Stimulated activated naive B cell treated with anti-CD40 and anti-IgM and Interleukin-4, amounts not matched to agents 10 μg/mL and 1 μg/mL and 100 μg/mL, for 72 hours (primary cell): ENCODE results near the gene ZCCHC7.
A peak's percentile ranks its signal among the peaks of the same experiment; 100 is the strongest.
"Not testable (repeated sequence)": the region's sequence is repeated elsewhere in the genome, so short reads cannot be mapped to it uniquely, and the experiment has no call there.

Source experiments
- ATAC-seq, 2 donors: fragments of 150-1000 bp; cut with Tn5 transposase; replicated peaks; 2 replicates each; pipeline ENCODE4 v1.10.0; 2021; ENCODE audit warnings: moderate library complexity in 1 of 2
- DNase-seq: peaks from one replicate; pipeline ENCODE4 v3.0.0; 2021
- H3K27ac Mint-ChIP-seq: one replicate; pipeline ENCODE4 v1.8.0; 2022; ENCODE audit warnings: mild to moderate bottlenecking, mixed read lengths
- H3K27me3 Mint-ChIP-seq, 2 donors: one replicate each; pipeline ENCODE4 v1.8.0; 2022; ENCODE audit warnings: mixed read lengths in 2 of 2
- H3K36me3 Mint-ChIP-seq, 2 donors: one replicate each; pipeline ENCODE4 v1.8.0; 2022; ENCODE audit warnings: mixed read lengths in 2 of 2, mild to moderate bottlenecking in 1 of 2
- H3K4me1 Mint-ChIP-seq, 2 donors: one replicate each; pipeline ENCODE4 v1.8.0; 2022; ENCODE audit warnings: mixed read lengths in 2 of 2, mild to moderate bottlenecking in 1 of 2
- H3K4me3 Mint-ChIP-seq, 2 donors: one replicate each; pipeline ENCODE4 v1.8.0; 2022; ENCODE audit warnings: mild to moderate bottlenecking in 2 of 2, mixed read lengths in 2 of 2, moderate library complexity in 1 of 2
- H3K9me3 Mint-ChIP-seq, 2 donors: one replicate each; pipeline ENCODE4 v1.8.0; 2022; ENCODE audit warnings: mixed read lengths in 2 of 2, mild to moderate bottlenecking in 1 of 2

ZCCHC7 gene

DNA sequence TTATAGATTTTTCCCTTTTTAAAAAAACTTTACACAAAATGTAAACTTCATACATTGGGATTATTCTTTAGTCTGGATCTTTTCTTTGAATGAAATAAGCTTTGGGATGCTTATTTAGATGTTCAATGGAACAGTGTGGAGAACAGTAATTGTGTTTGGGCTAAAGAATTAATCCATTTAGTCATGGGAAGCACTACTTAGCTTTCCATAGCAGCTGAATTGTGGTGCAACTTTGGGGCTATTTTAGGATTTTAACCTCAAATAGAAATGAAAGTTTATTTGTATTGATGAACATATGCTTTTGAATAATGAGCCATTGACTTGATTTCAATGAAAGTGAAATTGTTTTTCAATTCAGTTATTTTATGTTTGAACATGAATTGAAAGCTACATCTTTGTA lies 72.4 kb downstream of the ZCCHC7 start:
- Mint-ChIP-seq H3K4me1 (peaks cover 41 to 73% of the 10 kb centered on the region in 2 donors), H3K4me3 (peak overlapping the region; percentile 39 to 44), H3K27ac (peak overlapping the region; percentile 62), H3K36me3 (peaks cover 38 to 58% of the 10 kb centered on the region in 2 donors), H3K27me3 (no peaks in the 10 kb centered on the region), H3K9me3 (peaks cover 0 to 5% of the 10 kb centered on the region in 2 donors)
- ATAC-seq: no peak
- no peak for DNase-seq

DNA sequence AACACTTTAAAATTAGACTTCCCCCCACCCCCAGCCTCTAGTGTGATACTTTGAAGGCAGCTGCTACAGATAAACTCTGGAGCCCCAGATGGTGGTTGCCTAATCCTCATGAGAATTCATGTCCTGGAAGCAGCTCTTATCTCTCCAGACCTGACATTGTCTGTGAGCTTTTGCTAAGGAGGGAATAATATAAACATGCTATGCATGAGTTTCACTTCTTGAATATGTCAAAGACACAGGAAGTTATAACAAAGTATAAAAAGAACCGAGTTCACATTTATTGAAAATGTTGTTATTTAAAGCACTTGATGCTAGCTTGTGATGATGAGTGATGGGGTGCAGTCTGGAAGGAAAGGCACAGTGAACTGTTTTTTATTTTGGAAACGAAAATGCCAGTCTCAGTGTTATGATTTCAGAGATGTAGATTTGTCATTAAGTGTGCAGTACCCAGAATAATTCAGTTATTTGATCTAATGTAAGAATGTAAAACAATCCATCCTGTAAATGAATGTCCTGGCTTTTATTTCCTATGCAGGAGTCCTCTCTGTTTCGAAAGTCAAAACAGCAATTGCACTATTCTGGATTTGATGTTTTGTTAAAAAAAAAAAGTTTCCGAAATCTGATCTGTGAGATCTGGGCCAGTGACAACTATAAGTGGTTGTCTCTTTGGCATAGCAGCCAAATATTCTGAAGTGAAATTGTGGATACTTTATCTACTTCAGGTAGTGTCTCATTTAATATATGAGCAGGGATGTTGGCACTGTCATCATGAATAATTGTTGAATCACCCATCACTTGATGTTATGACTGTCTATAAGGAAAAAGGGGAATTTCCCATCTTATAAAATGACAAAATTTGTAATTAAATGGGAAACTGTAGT lies 77.0 kb downstream of the ZCCHC7 start:
- Mint-ChIP-seq H3K27me3 (no peaks in the 10 kb centered on the region), H3K27ac (peak overlapping the region; percentile 86), H3K36me3 (peaks cover 45 to 60% of the 10 kb centered on the region in 2 donors), H3K9me3 (peaks cover 7 to 13% of the 10 kb centered on the region in 2 donors), H3K4me1 (peaks cover 56 to 84% of the 10 kb centered on the region in 2 donors), H3K4me3 (peak overlapping the region; percentile 61 to 68)
- ATAC-seq (peak; percentile 87 to 88), DNase-seq (peak; percentile 46)

DNA sequence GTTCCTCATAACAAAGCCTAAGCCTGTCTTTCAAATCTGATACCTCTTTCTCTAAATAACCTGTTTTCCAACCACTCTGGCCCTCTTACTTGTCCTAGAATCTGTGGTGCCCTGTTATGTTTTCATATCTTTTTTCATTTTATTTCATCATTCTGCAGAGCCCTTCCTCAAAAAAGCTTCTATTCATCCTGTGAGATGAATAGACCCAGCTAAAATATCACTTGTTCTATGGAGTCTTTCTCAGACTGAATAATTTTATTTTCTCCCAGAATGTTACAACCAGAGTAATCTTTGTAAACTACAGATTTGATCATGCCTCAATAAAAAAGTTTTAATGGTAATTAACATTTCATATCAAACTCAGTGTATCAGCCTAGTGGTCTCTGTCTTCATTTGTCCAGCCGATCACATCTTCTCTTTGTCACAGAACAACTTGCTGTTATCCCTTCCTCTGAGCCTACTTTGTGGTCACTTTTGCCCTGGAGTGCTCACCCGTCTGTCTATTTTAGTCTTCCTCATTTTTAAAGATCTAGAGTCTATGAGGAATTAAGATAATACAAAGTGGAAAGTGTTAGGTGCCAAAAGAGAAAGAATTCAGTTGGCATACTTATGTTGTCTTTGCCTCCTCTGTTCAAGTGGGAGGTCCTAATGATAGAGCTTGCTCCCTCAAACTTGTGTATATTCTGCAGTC lies 77.8 kb downstream of the ZCCHC7 start:
- Mint-ChIP-seq H3K36me3 (peaks cover 44 to 59% of the 10 kb centered on the region in 2 donors), H3K9me3 (peaks cover 7 to 14% of the 10 kb centered on the region in 2 donors), H3K4me3 (peak overlapping the region; percentile 41 to 45), H3K27ac (peak overlapping the region; percentile 86), H3K4me1 (peaks cover 52 to 78% of the 10 kb centered on the region in 2 donors), H3K27me3 (no peaks in the 10 kb centered on the region)
- no peak for DNase-seq
- peak in 1 of 2 donors; percentile 2 for ATAC-seq

DNA sequence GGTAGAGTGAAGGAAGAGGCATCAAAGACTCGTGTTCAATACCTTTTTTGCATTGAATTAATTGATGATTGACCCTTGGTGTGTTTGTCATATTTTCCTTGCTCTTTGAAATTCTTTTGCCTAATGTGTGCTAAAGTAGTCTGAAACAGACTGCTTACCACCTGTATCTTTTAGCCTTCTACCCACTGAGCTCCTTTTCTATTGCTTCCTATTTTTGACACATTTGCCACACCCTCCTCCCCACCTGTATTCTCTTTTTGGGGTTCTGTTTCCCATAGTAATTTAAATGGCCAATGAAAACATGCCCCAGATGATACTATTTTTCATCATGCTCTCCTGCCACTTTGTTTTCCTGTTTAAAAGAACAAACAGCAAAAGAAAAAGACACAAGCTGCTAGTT lies 78.5 kb downstream of the ZCCHC7 start:
- H3K4me1 Mint-ChIP-seq: peaks cover 53 to 80% of the 10 kb centered on the region in 2 donors
- no peak for ATAC-seq
- H3K27me3 Mint-ChIP-seq: no peaks in the 10 kb centered on the region
- H3K4me3 Mint-ChIP-seq: peak overlapping the region; percentile 41 to 45
- no peak for DNase-seq
- H3K36me3 Mint-ChIP-seq: peaks cover 48 to 62% of the 10 kb centered on the region in 2 donors
- H3K9me3 Mint-ChIP-seq: peaks cover 11 to 18% of the 10 kb centered on the region in 2 donors
- peak overlapping the region; percentile 86 for H3K27ac Mint-ChIP-seq

DNA sequence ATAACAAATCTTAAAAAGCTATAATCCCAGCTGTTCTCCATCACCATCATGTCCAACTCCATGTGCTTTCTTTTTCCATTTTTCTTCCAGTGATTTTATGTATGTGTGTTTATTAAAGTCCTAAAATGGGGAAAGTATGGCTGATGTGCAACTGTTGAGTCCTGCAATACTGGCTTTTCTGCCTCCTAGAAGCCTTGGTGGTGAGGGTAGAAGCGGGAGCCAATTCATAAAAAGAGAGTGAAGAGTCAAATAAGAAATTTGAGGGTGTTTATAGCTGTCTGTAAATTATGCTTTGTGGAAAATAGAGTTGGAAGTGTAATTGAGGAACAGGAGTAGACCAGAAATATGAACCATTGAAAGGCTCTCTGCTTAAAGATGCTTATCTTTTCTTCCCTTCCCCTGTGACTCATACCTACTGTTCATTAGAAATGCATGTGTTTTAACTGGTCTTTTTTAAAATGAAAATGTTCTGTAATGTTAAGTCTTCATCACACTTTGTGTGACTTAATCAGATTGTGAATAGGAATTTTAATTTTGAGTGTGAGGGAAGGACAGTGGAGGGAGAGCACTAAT lies 80.1 kb downstream of the ZCCHC7 start:
- Mint-ChIP-seq H3K27me3 (no peaks in the 10 kb centered on the region), H3K4me1 (peaks cover 49 to 80% of the 10 kb centered on the region in 2 donors), H3K36me3 (peaks cover 50 to 62% of the 10 kb centered on the region in 2 donors), H3K27ac (peak overlapping the region; percentile 95), H3K4me3 (peak overlapping the region; percentile 18 to 45), H3K9me3 (peaks cover 12 to 17% of the 10 kb centered on the region in 2 donors)
- ATAC-seq: peak in 1 of 2 donors; percentile 24
- no peak for DNase-seq

DNA sequence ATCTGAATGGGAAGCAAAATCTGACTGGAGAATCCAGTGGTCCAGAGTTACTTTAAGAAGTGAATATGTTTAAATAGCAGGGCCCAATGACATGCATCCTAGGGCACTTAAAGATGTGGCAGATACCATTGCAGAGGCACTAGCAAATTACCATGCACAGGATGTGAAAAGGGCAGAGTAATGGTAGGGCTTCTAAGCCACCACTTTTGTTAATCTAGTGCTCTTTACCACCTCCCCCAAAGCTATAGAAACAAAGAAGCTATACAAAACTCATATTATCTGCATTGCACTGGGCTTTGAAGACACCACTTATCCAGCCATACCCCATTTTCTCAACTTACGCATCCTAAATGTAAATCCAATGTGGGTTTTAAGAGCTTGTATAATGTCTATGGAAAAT lies 81.2 kb downstream of the ZCCHC7 start:
- no peak overlapping the region for H3K4me3 Mint-ChIP-seq
- DNase-seq (no peak), ATAC-seq (no peak)
- peaks cover 57 to 70% of the 10 kb centered on the region in 2 donors for H3K36me3 Mint-ChIP-seq
- no peaks in the 10 kb centered on the region for H3K27me3 Mint-ChIP-seq
- peaks cover 15 to 17% of the 10 kb centered on the region in 2 donors for H3K9me3 Mint-ChIP-seq
- H3K27ac Mint-ChIP-seq: peak overlapping the region; percentile 3
- H3K4me1 Mint-ChIP-seq: peaks cover 49 to 78% of the 10 kb centered on the region in 2 donors

DNA sequence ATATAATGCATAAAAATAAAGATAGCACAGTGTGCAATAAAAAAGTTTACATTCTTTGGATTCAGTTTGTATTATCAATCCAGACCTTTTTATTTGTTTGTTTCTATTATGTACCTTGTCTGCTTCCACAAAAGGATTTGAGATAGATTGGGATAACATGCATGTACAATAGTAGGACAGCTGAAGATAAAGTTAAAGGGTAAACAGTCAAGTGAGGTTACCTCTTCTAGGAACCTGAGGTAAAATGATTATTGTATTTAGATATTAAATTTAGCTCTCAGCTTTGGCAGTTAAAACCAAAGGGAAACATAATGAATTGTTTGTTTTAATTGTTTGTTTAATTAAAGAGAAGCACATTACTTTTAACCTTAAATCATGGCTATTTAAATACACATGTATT lies 81.7 kb downstream of the ZCCHC7 start:
- H3K9me3 Mint-ChIP-seq: peaks cover 17 to 18% of the 10 kb centered on the region in 2 donors
- no peak for DNase-seq
- H3K27me3 Mint-ChIP-seq: no peaks in the 10 kb centered on the region
- ATAC-seq: no peak
- peaks cover 52 to 81% of the 10 kb centered on the region in 2 donors for H3K4me1 Mint-ChIP-seq
- peak overlapping the region; percentile 3 for H3K27ac Mint-ChIP-seq
- H3K36me3 Mint-ChIP-seq: peaks cover 62 to 75% of the 10 kb centered on the region in 2 donors
- no peak overlapping the region for H3K4me3 Mint-ChIP-seq

DNA sequence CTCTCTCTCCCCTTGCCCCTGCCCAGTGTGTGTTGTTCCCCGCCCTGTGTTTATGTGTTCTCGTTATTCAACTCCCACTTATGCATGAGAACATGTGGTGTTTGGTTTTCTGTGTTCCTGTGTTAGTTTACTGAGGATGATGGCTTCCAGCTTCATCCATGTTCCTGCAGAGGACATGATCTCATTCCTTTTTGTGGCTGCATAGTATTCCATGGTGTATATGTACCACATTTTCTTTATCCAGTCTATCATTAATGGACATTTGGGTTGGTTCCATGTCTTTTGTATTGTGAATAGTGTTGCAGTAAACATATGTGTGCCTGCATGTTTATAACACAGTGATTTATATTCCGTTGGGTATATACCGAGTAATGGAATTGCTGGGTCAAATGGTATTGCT lies 83.1 kb downstream of the ZCCHC7 start:
- peaks cover 49 to 81% of the 10 kb centered on the region in 2 donors for H3K4me1 Mint-ChIP-seq

DNA sequence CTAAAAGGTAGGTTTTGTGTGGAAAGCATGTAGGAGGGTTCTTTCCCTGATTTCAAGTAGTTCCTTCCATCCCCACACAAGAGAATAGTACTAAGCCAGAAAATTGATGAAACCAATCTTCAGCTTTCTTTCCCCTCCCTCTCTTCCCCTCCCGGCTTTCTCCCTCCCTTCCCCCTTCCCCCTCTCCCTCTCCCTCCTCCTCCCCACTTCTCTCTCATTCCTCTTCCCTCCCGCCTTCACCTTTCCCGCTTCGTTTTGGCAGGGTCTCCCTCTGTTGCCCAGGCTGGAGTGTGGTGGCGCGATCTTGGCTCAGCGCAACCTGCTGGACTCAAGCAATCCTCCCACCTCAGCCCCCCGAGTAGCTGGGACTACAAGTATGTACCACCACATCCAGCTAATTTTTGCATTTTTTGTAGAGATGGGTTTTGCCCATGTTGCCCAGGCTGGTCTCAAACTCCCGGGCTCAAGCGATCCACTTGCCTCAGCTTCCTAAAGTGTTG lies 85.8 kb downstream of the ZCCHC7 start:
- peaks cover 13 to 15% of the 10 kb centered on the region in 2 donors for H3K9me3 Mint-ChIP-seq
- H3K4me3 Mint-ChIP-seq: peak overlapping the region in 1 of 2 donors; percentile 49
- H3K27ac Mint-ChIP-seq: peak overlapping the region; percentile 84
- no peak for ATAC-seq
- DNase-seq: no peak
- peaks cover 42 to 81% of the 10 kb centered on the region in 2 donors for H3K4me1 Mint-ChIP-seq
- H3K36me3 Mint-ChIP-seq: peaks cover 66 to 76% of the 10 kb centered on the region in 2 donors
- H3K27me3 Mint-ChIP-seq: no peaks in the 10 kb centered on the region

More for the DNA sequence above, 83.1 kb downstream of the ZCCHC7 start:
- Mint-ChIP-seq H3K4me3 (peak overlapping the region in 1 of 2 donors; percentile 50), H3K27ac (peak overlapping the region; percentile 56), H3K36me3 (peaks cover 68 to 86% of the 10 kb centered on the region in 2 donors), H3K9me3 (peaks cover 20 to 21% of the 10 kb centered on the region in 2 donors)
- H3K27me3 Mint-ChIP-seq, DNase-seq, ATAC-seq: not testable (repeated sequence)

DNA sequence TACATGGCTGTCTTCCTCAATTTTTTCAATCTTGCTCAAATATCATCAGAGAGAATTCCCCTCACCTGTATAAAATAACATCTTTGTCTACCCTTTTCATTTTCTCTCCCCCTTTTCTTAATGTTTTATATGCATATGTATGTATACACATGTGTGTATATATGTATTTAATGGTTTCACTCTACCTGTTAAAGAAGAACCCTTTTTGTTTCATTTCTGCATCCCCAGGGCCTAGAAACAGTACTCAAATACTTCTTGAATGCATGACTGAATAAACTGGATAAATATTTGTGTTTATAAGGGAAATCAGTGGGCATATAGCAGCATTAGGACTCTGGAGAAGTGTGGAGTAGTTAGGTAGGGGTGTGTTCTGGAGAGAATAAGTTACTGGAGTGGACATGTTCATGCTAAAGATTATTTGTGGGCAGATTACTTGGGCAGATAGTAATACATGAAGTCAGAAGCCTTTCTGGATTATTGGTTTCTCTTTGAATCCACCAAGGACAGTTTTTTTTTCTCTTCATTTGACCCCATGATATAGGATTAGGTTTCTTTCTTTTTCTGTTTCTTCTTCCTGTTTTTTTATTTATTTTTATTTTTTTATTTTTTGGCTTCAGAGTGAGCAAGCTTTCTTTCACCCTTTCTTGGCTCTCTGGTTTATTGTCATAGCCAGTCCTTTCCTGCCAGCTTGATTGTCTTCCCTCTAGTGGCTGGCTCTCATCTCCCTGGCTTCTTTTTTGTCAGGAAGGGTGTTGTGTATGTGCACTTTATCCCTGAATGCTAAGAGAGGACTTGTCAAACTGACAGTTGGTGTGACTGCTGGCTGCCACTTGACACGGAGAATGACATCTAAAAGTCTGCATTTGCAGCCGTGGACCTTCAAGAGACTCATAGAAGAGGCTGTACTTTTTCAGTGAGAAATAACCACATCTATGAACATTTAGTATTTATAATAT lies 89.3 kb downstream of the ZCCHC7 start:
- Mint-ChIP-seq H3K36me3 (peaks cover 44 to 59% of the 10 kb centered on the region in 2 donors), H3K4me1 (peaks cover 33 to 64% of the 10 kb centered on the region in 2 donors), H3K4me3 (peak overlapping the region; percentile 44 to 73), H3K27ac (peak overlapping the region; percentile 88), H3K9me3 (peaks cover 5 to 9% of the 10 kb centered on the region in 2 donors), H3K27me3 (no peaks in the 10 kb centered on the region)
- ATAC-seq (peak; percentile 69), DNase-seq (no peak)

DNA sequence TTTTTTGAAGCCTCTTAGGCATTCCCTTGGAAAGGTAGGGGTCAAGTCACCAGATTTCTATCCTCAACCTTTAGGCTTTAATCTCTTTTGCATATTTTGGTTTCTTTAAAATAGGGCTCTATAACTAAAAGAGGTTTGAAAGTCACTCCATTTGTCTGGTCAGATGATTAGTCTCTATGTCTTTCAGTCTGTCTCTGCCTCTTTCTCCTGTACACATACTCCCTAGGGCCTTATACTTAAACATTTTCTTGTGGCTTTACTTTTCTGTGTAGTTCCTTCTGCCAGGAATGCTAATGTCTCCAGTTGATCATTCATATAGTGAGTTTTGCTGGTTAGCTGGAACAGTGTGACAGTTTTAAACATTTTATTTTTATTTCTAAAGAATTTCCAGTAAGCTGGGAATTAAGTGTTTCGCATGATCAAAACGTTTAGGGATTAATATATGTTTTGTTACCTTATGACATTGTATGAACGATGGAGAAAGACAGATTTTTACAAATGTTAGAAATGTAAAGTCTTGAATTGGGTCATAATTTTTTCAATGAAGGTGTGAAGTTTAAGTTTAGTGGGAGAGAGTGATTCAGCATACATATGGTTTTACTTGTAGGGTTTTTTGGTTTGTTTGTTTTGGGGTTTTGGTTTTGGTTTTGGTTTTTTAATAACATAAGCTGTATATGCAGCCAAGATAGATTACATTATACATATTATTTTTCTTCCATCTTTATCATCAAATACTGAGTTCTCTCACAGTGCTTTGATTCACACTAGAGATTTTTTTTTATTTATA lies 90.6 kb downstream of the ZCCHC7 start:
- peaks cover 38 to 51% of the 10 kb centered on the region in 2 donors for H3K36me3 Mint-ChIP-seq
- peak overlapping the region; percentile 2 to 47 for H3K4me3 Mint-ChIP-seq
- DNase-seq: no peak
- H3K4me1 Mint-ChIP-seq: peaks cover 33 to 60% of the 10 kb centered on the region in 2 donors
- H3K27me3 Mint-ChIP-seq: no peaks in the 10 kb centered on the region
- peak; percentile 37 to 53 for ATAC-seq
- H3K9me3 Mint-ChIP-seq: peaks cover 5 to 9% of the 10 kb centered on the region in 2 donors
- peak overlapping the region; percentile 49 for H3K27ac Mint-ChIP-seq

DNA sequence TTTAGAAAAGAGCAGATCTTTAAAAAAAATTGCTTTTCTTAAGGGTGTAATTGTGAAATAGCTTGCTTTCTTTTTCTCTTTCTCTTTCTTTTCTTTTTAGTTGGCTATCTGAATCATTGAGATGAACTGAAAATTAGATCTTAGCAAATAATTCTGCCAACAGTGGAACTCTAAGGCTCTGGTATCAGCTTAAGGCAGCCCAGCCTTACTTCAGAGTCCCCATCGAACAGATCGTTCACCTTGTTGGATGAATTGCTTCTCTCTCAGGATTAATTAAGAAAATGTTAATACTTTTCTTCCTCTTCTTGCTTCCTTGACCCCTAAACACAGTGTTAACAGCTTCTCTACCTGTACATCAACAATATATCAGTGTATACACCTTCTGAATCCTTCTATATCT lies 92.1 kb downstream of the ZCCHC7 start:
- ATAC-seq: no peak
- no peaks in the 10 kb centered on the region for H3K27me3 Mint-ChIP-seq
- peak overlapping the region; percentile 48 for H3K27ac Mint-ChIP-seq
- H3K4me3 Mint-ChIP-seq: peak overlapping the region; percentile 23 to 29
- peaks cover 26 to 40% of the 10 kb centered on the region in 2 donors for H3K36me3 Mint-ChIP-seq
- peaks cover 3 to 5% of the 10 kb centered on the region in 2 donors for H3K9me3 Mint-ChIP-seq
- no peak for DNase-seq
- peaks cover 26 to 45% of the 10 kb centered on the region in 2 donors for H3K4me1 Mint-ChIP-seq
